Measurements from ENCODE around the gene EXD1. TPM values are rescaled to one million over a fixed set of nuclear protein-coding genes. Genes with fewer than 3 reads are reported as not detected.

Gene EXD1
- total RNA-seq, 4 donors from 2014 or later = not detected

GRCh38 chr15:41161336-41161735 is 69.2 kb downstream of the EXD1 start:
- TF ChIP-seq POLR2A (IDR thresholded peaks at IDR 0.05) = no peak
- Histone ChIP-seq H3K27ac (no peak overlapping the region), H3K9me3 (no peaks in the 10 kb centered on the region), H3K27me3 (no peaks in the 10 kb centered on the region), H3K4me1 (no peaks in the 10 kb centered on the region), H3K4me3 (no peak overlapping the region), H3K36me3 (no peaks in the 10 kb centered on the region)
- in situ Hi-C loops (cut with MboI; ENCODE audit: low pct_ligation_motif_present in 1 of 4, low pct_unique_long_range_greater_than_20kb in 1 of 4, low sequenced_read_pairs in 3 of 4) = no loop called here
- 81 to 86% methylated on average over 6 of the region's 6 CpGs for WGBS, 2 donors (ENCODE audit: low coverage in 1 of 2)
- DNase-seq = no peak
- intact Hi-C loops (cut with DNase I; ENCODE audit: low total_unique reads) = loop anchor here (10.0 kb wide), 1 partner anchor 97 kb away; no protein-coding TSS in a partner anchor

GRCh38 chr15:41160639-41161315 is 69.8 kb downstream of the EXD1 start:
- H3K36me3 ChIP-seq = no peaks in the 10 kb centered on the region
- no peaks in the 10 kb centered on the region for H3K4me1 ChIP-seq
- intact Hi-C loops (cut with DNase I; ENCODE audit: low total_unique reads) = loop anchor here (10.0 kb wide), 1 partner anchor 96 kb away; no protein-coding TSS in a partner anchor
- no peak overlapping the region for H3K27ac ChIP-seq
- H3K9me3 ChIP-seq = no peaks in the 10 kb centered on the region
- H3K27me3 ChIP-seq = no peaks in the 10 kb centered on the region
- TF ChIP-seq EP300 (IDR thresholded peaks at IDR 0.05; ENCODE audit: low read depth) (no peak), POLR2A (IDR thresholded peaks at IDR 0.05) (no peak)
- 81 to 86% methylated on average over 11 to 15 of the region's 15 CpGs for WGBS, 2 donors (ENCODE audit: low coverage in 1 of 2)
- in situ Hi-C loops (cut with MboI; ENCODE audit: low pct_ligation_motif_present in 1 of 4, low pct_unique_long_range_greater_than_20kb in 1 of 4, low sequenced_read_pairs in 3 of 4) = no loop called here
- DNase-seq = no peak
- no peak overlapping the region for H3K4me3 ChIP-seq

GRCh38 chr15:41154412-41154811 is 76.1 kb downstream of the EXD1 start:
- no peaks in the 10 kb centered on the region for H3K27me3 ChIP-seq
- H3K4me3 ChIP-seq = no peak overlapping the region
- intact Hi-C loops (cut with DNase I; ENCODE audit: low total_unique reads) = no loop called here
- H3K36me3 ChIP-seq = no peaks in the 10 kb centered on the region
- no peak overlapping the region for H3K27ac ChIP-seq
- WGBS, 2 donors (ENCODE audit: low coverage in 1 of 2) = 56 to 58% methylated on average over 2 of the region's 2 CpGs
- H3K4me1 ChIP-seq = no peaks in the 10 kb centered on the region
- no peak for TF ChIP-seq POLR2A (IDR thresholded peaks at IDR 0.05)
- no peak for TF ChIP-seq POLR2AphosphoS5 (IDR thresholded peaks at IDR 0.05)
- no peak for TF ChIP-seq EP300 (IDR thresholded peaks at IDR 0.05; ENCODE audit: low read depth)
- TF ChIP-seq CTCF (IDR thresholded peaks at IDR 0.05) = no peak
- in situ Hi-C loops (cut with MboI; ENCODE audit: low pct_ligation_motif_present in 1 of 4, low pct_unique_long_range_greater_than_20kb in 1 of 4, low sequenced_read_pairs in 3 of 4) = no loop called here
- no peaks in the 10 kb centered on the region for H3K9me3 ChIP-seq
- no peak for DNase-seq

- Histone ChIP-seq H3K27me3 (no peaks in the 10 kb centered on the region), H3K4me1 (no peaks in the 10 kb centered on the region), H3K27ac (no peak overlapping the region), H3K4me3 (no peak overlapping the region), H3K9me3 (no peaks in the 10 kb centered on the region), H3K36me3 (no peaks in the 10 kb centered on the region)
- in situ Hi-C loops (cut with MboI; ENCODE audit: low pct_ligation_motif_present in 1 of 4, low pct_unique_long_range_greater_than_20kb in 1 of 4, low sequenced_read_pairs in 3 of 4) (no loop called here), intact Hi-C loops (cut with DNase I; ENCODE audit: low total_unique reads) (no loop called here)
- no peak for DNase-seq
- TF ChIP-seq POLR2AphosphoS5 (IDR thresholded peaks at IDR 0.05) (no peak), CTCF (IDR thresholded peaks at IDR 0.05) (no peak), EP300 (IDR thresholded peaks at IDR 0.05; ENCODE audit: low read depth) (no peak), POLR2A (IDR thresholded peaks at IDR 0.05) (no peak)
- 86% methylated on average over 5 of the region's 5 CpGs; no CpG with 5 or more reads in 1 of the 2 donors for WGBS, 2 donors (ENCODE audit: low coverage in 1 of 2)
Observed at GRCh38 chr15:41153733-41154132, 76.8 kb downstream of the EXD1 start.

- Histone ChIP-seq H3K4me1 (no peaks in the 10 kb centered on the region), H3K27ac (no peak overlapping the region), H3K4me3 (no peak overlapping the region), H3K9me3 (no peaks in the 10 kb centered on the region), H3K27me3 (no peaks in the 10 kb centered on the region), H3K36me3 (no peaks in the 10 kb centered on the region)
- WGBS, 2 donors (ENCODE audit: low coverage in 1 of 2) = 95% methylated on average over 7 to 36 of the region's 37 CpGs
- DNase-seq = no peak
- in situ Hi-C loops (cut with MboI; ENCODE audit: low pct_ligation_motif_present in 1 of 4, low pct_unique_long_range_greater_than_20kb in 1 of 4, low sequenced_read_pairs in 3 of 4) (no loop called here), intact Hi-C loops (cut with DNase I; ENCODE audit: low total_unique reads) (no loop called here)
- TF ChIP-seq POLR2AphosphoS5 (IDR thresholded peaks at IDR 0.05) = no peak
- TF ChIP-seq POLR2A (IDR thresholded peaks at IDR 0.05) = no peak
- no peak for TF ChIP-seq EP300 (IDR thresholded peaks at IDR 0.05; ENCODE audit: low read depth)
- TF ChIP-seq CTCF (IDR thresholded peaks at IDR 0.05) = no peak
Observed at GRCh38 chr15:41151451-41152005, 79.0 kb downstream of the EXD1 start.

All from transverse colon (tissue), 4 donors.